Fibroblast of gingiva (primary cell): ENCODE data around the gene NPIPA3.
"Not testable (repeated sequence)": the region's sequence is repeated elsewhere in the genome, so short reads cannot be mapped to it uniquely, and the experiment has no call there.

Experiments used
- DNase-seq: peaks from one replicate; pipeline ENCODE4 v3.0.0-alpha.2; 2011; ENCODE audit warnings: low read depth

Gene NPIPA3

GRCh38 chr16:14742273-14743128, 39.3 kb downstream of the NPIPA3 start, which contains the start of gene NPIPA2:
Gene NPIPA2, plus strand, starts transcription at chr16:14742533. Its CDS starts 5,533 bp downstream, at chr16:14748066.
- not testable (repeated sequence) for DNase-seq

GRCh38 chr16:14773654-14774053, 70.4 kb downstream of the NPIPA3 start:
- not testable (repeated sequence) for DNase-seq

- DNase-seq, result not testable (repeated sequence)
Observed at GRCh38 chr16:14775624-14776023, 72.4 kb downstream of the NPIPA3 start.
